Measurements from ENCODE around the gene CBR3. TPM values are rescaled to one million over a fixed set of nuclear protein-coding genes. Genes with fewer than 3 reads are reported as not detected.

CBR3 gene
- total and polyA plus RNA-seq, 2 of the 13 experiments (the other 11 are each of a cell fraction or from before 2014, with no cell fraction given): not detected

GRCh38 chr21:36156815-36157670 is 22.2 kb downstream of the CBR3 start, which contains the start of gene DOP1B (continued):
- no peak for TF ChIP-seq GPBP1L1 (CRISPR knock-in tag; IDR thresholded peaks at IDR 0.05)
- peak; percentile 79; the same call in 1 of the 2 replicates for TF ChIP-seq EEA1 (CRISPR knock-in tag; IDR thresholded peaks at IDR 0.05; ENCODE audit: borderline replicate concordance)
- TF ChIP-seq MBD4 (IDR thresholded peaks at IDR 0.05; ENCODE audit: borderline replicate concordance, low read length): no peak
- no peak for TF ChIP-seq FOXA1 (IDR thresholded peaks at IDR 0.05)
- TF ChIP-seq FOXA1 (CRISPR knock-in tag; IDR thresholded peaks at IDR 0.05): no peak
- peak; percentile 35; the same call in 1 of the 2 replicates for TF ChIP-seq POLR2AphosphoS5 (IDR thresholded peaks at IDR 0.05; ENCODE audit: low read depth, low read length)
- TF ChIP-seq RBM22 (optimal IDR thresholded peaks at IDR 0.05; ENCODE audit: low read length): no peak
- TF ChIP-seq, protein P1, sequence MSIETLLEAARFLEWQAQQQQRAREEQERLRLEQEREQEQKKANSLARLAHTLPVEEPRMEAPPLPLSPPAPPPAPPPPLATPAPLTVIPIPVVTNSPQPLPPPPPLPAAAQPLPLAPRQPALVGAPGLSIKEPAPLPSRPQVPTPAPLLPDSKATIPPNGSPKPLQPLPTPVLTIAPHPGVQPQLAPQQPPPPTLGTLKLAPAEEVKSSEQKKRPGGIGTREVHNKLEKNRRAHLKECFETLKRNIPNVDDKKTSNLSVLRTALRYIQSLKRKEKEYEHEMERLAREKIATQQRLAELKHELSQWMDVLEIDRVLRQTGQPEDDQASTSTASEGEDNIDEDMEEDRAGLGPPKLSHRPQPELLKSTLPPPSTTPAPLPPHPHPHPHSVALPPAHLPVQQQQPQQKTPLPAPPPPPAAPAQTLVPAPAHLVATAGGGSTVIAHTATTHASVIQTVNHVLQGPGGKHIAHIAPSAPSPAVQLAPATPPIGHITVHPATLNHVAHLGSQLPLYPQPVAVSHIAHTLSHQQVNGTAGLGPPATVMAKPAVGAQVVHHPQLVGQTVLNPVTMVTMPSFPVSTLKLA (IDR thresholded peaks at IDR 0.05): no peak
- no peak for TF ChIP-seq ZNF530 (CRISPR knock-in tag; IDR thresholded peaks at IDR 0.05; ENCODE audit: low read depth)
- no peak for TF ChIP-seq CREB1 (IDR thresholded peaks at IDR 0.05)
- TF ChIP-seq CREB1 (CRISPR knock-in tag; IDR thresholded peaks at IDR 0.05): no peak
- TF ChIP-seq ZFP36L2 (CRISPR knock-in tag; IDR thresholded peaks at IDR 0.05): no peak
- no peak for TF ChIP-seq ZNF790 (CRISPR knock-in tag; IDR thresholded peaks at IDR 0.05; ENCODE audit: borderline replicate concordance)
- TF ChIP-seq ZNF260 (CRISPR knock-in tag; IDR thresholded peaks at IDR 0.05; ENCODE audit: borderline replicate concordance, low read depth): no peak
- TF ChIP-seq GTF3A (CRISPR knock-in tag; conservative IDR thresholded peaks at IDR 0.05): no peak
- no peak for TF ChIP-seq ZNF24 (IDR thresholded peaks at IDR 0.05)
- no peak for TF ChIP-seq ELF4 (CRISPR knock-in tag; IDR thresholded peaks at IDR 0.05; ENCODE audit: borderline replicate concordance)
- TF ChIP-seq, protein P2, sequence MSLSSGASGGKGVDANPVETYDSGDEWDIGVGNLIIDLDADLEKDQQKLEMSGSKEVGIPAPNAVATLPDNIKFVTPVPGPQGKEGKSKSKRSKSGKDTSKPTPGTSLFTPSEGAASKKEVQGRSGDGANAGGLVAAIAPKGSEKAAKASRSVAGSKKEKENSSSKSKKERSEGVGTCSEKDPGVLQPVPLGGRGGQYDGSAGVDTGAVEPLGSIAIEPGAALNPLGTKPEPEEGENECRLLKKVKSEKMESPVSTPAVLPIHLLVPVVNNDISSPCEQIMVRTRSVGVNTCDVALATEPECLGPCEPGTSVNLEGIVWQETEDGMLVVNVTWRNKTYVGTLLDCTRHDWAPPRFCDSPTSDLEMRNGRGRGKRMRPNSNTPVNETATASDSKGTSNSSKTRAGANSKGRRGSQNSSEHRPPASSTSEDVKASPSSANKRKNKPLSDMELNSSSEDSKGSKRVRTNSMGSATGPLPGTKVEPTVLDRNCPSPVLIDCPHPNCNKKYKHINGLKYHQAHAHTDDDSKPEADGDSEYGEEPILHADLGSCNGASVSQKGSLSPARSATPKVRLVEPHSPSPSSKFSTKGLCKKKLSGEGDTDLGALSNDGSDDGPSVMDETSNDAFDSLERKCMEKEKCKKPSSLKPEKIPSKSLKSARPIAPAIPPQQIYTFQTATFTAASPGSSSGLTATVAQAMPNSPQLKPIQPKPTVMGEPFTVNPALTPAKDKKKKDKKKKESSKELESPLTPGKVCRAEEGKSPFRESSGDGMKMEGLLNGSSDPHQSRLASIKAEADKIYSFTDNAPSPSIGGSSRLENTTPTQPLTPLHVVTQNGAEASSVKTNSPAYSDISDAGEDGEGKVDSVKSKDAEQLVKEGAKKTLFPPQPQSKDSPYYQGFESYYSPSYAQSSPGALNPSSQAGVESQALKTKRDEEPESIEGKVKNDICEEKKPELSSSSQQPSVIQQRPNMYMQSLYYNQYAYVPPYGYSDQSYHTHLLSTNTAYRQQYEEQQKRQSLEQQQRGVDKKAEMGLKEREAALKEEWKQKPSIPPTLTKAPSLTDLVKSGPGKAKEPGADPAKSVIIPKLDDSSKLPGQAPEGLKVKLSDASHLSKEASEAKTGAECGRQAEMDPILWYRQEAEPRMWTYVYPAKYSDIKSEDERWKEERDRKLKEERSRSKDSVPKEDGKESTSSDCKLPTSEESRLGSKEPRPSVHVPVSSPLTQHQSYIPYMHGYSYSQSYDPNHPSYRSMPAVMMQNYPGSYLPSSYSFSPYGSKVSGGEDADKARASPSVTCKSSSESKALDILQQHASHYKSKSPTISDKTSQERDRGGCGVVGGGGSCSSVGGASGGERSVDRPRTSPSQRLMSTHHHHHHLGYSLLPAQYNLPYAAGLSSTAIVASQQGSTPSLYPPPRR (CRISPR knock-in tag; IDR thresholded peaks at IDR 0.05; ENCODE audit: borderline replicate concordance): no peak; the same call in 1 of the 2 replicates
- TF ChIP-seq HOXA7 (CRISPR knock-in tag; IDR thresholded peaks at IDR 0.05): no peak
- TF ChIP-seq HES4 (CRISPR knock-in tag; IDR thresholded peaks at IDR 0.05; ENCODE audit: borderline replicate concordance): 0 out of 2 replicates have a peak, but pooled peaks have one; percentile 47
- TF ChIP-seq ZNF670 (CRISPR knock-in tag; IDR thresholded peaks at IDR 0.05; ENCODE audit: borderline replicate concordance): no peak
- no peak for TF ChIP-seq ZIK1 (CRISPR knock-in tag; IDR thresholded peaks at IDR 0.05; ENCODE audit: borderline replicate concordance, low read depth)
- TF ChIP-seq ZNF703 (CRISPR knock-in tag; IDR thresholded peaks at IDR 0.05; ENCODE audit: borderline replicate concordance): no peak
